Stimulated activated CD4-positive, alpha-beta T cell treated with anti-CD3 and anti-CD28 coated beads, TNF-alpha, amount 100 ng/mL, for 4 hours (primary cell): ENCODE measurements around the gene PROK1.
"Not testable (repeated sequence)": the region's sequence is repeated elsewhere in the genome, so short reads cannot be mapped to it uniquely, and the experiment has no call there.

ENCODE experiments used
- DNase-seq, 3 experiments: peaks; one replicate each; pipeline ENCODE4 v3.0.0-alpha.2; 2020; ENCODE audit warnings: low read depth in 3 of 3

PROK1 gene, protein sequence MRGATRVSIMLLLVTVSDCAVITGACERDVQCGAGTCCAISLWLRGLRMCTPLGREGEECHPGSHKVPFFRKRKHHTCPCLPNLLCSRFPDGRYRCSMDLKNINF

DNA sequence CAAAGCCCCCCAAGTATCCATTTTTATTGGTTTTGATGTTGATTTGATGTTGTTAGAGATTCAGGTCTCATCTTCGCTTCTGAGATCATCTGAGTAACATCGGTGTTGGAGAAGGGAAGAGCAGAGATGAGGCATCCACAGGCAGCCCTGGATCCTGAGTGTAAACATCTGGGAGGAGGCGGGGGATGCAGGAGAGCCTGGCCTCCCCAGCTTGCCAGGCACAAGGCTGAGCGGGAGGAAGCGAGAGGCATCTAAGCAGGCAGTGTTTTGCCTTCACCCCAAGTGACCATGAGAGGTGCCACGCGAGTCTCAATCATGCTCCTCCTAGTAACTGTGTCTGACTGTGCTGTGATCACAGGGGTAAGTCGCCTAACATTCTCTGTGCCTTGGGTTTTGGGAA is at the start of gene PROK1:
Gene PROK1 (plus strand): TSS at position 221 of the 400 bp plus-strand sequence. CDS start 68 bp downstream, at position 289.
- DNase-seq: no peak

DNA sequence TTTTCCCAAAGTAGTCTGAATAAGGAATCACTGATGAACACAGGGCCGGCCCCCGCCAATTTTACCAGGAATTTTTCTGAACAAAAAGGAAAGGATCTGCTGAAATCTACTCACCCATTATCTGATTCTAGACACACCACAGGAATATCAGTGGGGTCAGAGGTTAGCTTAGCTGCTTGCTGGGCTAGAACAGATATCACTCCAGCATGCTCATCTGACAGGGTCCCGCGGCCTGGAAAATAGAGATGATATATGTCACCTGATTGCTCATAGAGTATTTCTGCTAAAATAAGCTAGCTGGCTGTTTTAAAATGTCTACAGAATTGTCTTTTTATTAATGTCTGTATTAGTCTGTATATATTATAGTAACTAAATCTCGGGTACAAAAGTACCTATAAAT is 47.1 kb upstream of the PROK1 start:
- no peak for DNase-seq

DNA sequence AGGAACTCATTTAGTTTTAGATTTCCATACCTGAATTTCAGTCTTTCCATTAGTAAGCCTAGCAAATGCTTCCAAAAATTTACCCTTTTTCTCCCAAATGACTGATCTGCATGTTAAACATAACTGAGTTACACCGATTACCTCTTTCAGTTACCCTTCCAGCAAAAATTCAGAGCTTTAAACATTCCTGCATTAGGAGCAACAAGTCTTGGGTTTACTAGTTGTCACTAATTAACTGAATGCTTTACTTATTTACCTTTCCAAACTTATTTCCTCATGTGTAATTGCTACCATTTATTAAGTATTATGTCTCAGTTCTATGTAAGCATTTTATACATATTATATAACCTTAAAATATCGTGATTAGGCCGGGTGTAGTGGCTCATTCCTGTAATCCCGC is 46.5 kb upstream of the PROK1 start:
- no peak for DNase-seq

DNA sequence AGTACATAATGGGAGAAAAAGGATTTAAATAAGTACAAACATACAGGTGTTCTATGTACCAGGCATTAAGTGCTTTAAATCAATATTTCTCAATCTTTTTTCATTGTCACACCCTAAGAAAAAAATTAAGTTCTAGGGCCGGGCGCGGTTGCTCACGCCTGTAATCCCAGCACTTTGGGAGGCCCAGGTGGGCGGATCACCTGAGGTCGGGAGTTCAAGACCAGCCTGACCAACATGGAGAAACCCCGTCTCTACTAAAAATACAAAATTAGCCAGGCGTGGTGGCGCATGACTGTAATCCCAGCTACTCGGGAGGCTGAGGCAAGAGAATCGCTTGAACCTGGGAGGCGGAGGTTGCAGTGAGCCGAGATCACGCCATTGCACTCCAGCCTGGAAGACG is 44.5 kb upstream of the PROK1 start:
- not testable (repeated sequence) for DNase-seq

DNA sequence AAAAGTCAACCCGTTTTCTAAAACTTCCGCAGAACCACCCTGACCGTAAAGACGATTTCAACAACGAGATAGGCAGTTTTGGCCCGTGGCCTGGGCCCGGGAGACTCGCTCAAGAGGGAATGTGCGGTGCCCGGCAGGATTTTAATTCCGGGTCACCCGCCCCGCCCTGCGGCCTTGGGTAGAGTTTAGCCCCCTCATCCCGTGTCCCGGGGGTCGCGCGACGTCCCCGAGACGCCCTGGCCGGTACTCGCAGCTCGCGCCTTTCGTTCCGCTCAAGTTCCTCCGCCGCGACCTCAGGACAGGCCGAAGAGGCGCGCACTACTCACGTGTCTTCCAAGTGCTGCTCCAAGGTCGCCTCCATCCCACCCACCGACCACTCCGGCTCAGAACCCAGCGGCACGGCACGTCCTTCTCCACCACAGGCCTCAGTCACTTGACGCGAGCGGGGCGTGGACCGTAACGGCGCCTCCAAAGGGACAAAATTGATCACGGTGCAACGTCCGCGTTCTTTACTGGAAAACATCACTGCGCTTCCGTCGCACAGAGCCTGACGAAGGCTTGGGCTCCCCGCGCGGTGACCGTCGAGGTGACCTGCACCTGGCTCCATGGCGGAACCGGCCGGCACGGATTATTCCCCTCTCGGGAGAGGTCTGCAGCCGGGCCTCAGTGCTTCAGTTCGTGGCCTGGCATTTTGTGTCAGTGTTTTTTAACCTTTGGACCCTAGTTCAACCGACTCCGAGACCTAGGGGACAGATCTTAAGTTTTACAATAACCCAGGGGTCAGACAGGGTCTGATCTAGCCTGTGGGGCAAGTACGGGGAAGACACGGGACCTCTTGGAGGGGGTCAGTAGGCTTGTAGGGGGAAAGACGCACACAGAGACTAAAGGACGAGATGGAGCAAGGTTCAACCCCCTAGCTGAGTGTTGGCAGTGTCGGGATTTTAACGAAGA is 43.4 kb upstream of the PROK1 start, which contains the start of gene LAMTOR5:
Gene LAMTOR5 (minus strand): TSS at position 435 of the 951 bp plus-strand sequence. CDS start 74 bp downstream, at position 361.
- DNase-seq: peak; percentile 76 to 81 (median 79)

DNA sequence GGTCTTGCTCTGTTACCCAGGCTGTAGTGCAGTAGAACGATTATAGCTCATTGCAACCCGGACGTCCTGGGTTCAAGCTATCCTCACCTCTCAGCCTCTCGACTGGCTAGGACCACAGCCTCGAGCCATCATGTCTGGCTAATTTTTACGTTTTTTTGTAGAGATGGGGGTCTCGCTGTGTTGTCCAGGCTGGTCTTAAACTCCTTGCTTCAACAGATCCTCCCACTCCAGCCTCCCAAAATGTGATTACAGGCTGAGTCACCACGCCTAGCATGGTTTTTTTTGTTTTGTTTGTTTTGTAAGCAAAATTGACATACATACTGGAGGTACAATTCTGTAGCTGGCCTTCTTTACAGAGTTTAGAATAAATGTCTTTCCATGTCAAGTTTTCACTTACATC is 42.5 kb upstream of the PROK1 start:
- no peak for DNase-seq

DNA sequence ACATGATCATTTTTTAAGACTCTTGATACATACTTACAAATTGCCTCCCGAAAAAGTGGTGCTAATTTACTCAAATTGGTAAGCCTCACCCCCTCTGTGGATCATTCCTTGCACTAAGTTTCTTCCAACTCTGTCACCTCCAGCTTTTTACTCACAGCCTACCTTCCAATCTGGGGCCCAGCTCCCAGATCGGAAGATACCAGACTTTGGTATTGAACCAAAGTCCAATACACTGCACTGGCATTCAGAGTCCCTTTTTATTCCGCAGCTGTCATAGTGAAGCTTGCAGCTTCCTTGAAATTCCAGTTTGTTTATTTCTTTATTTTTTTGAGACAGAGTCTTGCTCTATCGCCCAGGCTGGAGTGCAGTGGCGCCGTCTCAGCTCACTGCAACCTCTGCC is 41.6 kb upstream of the PROK1 start:
- DNase-seq: no peak

DNA sequence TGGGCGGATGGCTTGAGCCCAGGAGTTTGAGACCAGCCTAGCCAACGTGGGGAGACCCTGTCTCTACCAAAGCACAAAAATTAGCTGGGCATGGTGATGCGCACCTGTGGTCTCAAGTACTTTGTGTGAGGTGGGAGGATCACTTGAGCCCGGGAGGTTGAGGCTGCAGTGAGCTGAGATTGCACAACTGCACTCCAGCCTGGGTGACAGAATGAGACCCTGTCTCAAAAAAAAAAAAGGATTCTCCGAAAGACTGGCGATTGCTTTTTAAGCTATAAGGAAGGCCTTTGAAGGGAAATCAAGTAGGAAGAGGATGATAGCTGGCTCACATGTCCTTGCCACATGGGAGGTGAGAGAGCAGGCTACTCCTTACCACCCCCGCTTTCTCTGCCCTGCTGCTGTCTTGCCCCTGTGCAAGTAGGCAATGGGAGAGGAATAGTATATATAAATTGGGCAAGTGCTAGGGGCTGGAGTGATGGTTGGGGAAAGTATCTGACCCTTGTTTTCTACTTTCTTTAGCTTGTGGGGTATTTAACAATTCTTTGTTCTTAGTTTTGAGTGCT is 39.7 kb upstream of the PROK1 start:
- DNase-seq: no peak

DNA sequence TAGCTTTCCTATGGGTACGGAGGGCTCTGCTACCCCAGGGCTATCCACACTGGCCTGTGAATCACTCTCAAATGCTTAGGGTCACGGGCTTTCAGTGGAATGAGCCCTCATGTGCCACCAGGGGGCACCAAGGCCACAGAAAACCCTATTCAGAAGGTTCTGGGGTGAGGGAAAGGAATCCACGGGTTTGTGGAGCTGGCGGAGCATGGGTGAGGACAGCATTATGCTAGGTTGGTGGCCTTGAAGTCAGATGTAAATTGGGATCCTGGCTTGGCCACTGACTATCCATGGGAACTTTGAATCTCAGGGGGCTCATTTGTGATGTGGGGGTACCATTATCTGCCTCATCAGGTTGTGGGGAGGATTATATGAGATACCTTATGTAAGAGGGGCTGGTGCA is 38.4 kb upstream of the PROK1 start:
- peak; percentile 29 to 39 (median 32) for DNase-seq

DNA sequence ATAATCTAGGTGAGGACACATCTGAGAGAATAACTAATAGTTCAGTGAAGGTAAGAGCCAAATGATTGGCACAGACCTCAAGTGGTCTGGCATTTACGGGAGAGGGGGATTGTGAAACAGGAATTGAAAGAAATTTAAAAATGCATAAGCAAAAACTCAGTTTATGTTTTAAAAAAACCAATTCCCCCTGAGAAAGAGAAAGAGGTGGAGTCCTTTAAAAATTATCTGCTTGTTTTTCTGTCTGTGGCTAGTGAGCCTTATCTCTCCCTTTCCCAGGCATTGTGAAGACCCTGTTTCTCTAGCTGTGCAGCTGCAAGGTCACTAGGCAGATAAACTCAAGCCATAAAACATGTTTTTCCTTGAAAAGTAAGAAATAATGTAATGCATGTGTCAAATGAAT is 37.9 kb upstream of the PROK1 start:
- not testable (repeated sequence) for DNase-seq

DNA sequence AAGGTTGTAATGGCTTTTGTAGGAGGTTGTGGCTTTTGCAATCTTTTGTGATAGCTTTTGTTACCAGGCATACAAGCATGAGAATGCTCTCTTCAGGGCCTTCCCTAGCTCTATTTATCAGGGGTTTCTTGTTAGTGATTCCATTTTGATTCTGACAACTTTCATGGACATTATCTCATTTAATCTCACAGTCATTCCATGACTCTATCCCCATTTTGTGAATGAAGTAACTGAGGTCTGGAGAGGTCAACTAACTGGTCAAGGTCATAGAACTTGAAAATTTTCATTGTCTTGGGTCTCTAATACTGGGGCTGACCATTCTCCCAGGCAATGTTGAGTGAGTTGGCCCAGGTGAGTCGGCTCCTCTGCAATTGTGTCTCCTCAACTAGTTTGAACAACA is 32.2 kb upstream of the PROK1 start:
- no peak for DNase-seq

DNA sequence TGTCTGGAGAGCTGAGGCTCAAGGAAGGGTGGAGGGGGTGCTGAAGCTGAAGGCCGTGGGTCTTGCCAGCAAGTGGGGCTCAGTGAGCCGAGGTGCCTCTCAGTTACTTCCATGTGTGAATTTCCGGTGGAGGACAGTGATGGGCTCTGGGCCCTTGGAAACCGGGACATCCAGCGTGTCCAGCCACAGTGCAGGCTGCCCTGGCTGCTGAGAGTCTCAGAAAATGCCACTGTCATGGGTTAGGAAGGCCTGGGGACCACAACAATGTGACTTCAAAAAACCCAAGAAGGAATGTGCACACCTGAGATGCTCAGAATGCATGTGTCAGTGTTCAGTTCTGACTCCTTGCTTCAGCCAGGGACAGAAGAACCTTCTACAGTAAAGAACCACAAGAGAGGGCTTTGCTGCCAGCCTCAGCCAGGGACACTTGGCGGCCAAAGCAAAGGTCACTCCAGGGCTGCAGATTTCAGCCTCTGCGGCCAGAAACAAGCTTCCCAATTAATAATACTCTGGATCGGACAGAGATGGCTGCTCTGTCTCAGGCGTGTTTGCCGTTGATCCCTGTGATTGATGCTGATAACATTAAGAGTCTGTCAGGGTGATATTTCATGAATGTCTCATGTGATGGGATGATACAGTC is 30.8 kb upstream of the PROK1 start:
- DNase-seq: no peak

DNA sequence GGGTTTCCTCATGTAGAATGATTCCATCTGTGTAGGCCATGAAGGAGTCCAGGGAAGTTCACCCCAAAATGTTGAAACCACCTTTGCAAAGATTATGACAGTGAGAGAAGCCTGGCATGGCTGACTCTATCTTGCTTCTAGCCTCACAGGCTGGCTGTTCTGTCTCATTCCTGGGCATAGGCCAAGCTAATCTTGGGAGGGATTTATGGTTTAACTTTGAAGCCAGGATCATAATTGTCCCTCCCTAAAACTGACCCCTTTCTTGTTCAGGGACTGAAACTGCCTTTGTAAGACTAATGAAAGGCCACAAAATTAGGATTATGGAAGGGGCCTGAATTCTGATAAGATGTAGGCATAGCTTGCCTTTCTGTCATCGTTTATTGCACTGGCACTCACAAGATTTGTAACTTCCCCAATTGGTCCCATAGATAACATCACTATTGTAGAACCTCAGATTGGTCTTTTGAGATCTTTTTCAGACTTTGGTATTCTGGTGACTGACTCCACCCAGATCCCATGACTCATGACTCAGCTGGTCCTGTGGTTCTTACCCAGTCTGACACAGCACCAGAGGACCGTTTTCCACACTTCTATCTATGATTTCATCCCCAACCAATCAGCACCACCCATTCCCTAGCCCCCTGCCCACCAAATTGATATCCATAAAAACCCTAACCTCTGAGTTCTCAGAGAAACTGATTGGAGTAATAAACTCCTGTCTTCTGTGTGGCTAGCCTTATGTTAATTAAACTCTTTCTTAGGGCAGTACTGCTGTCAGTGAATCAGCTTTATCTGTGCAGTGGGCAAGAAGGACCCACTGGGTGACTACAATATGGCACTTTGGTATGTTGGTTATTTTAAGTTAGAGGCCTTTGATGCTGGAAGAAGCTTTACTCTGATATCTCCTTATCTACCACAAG is 29.8 kb upstream of the PROK1 start:
- DNase-seq: no peak

DNA sequence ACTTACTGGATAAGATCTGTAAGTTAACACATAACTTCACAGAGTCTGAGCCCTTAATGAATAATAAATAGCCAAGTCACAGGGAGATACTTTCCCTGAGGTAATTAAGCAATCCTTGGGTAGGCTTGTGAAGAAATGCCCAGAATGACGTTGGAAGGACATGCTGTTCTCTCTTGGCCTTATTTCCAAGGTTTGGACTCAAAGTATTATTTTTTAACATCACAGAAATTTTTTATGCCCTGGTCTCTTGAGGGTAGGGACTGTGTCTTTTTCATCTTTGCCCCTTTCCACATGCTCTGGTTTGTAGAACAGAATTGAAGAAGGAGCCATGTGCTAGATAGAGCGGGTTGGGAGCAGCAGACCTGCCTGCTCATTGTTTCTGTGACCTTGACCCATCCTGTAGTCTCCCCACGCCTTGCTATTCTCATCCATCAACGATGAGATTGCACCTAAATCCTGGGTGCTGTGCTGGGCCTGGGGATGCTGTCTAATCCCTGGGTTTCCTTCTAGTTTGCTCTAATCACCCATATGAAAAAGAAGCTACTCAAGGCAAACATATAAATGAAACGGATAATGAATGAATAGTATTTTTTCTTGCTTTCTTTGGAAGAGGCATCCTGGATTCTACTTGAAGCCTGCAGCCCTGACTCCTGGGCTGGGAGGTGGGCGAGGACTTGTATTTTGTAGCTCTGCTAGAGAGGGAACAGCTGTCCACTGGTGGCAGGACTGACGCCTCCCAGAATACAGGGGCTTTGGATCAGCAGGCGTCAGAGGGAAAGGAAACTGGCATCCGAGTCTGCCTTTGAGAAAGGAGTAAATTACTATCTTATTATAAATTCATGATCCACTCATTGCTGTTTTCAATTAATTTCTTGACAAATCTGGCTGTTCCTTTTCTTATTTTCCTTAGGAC is 26.0 kb upstream of the PROK1 start:
- no peak for DNase-seq

DNA sequence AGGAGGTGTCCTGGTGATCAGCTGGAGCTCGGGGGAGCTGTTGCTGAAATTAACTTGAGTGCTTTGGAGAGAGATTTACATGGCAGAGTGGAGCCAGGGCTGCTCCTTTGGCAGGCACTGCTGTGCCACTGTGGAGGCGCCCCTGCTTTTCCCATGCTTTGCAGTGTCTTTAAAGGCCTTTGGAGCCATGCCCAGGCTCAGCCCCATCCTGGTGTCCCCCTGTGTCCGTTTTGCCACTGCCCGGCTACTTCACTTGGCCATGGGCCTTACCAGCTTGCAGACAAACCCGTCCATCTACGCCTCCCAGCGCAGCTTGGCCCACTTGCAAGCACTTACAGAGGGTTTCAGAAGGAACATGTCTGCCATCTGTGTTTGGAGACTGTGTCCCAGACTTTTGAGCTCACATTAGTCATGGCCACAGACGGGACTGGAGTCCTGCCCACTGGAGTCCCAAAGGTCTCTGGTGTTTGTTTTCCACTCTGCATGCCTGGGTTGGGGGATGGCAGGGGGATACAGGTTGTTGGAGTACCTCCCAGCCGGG is 25.3 kb upstream of the PROK1 start:
- DNase-seq: no peak

DNA sequence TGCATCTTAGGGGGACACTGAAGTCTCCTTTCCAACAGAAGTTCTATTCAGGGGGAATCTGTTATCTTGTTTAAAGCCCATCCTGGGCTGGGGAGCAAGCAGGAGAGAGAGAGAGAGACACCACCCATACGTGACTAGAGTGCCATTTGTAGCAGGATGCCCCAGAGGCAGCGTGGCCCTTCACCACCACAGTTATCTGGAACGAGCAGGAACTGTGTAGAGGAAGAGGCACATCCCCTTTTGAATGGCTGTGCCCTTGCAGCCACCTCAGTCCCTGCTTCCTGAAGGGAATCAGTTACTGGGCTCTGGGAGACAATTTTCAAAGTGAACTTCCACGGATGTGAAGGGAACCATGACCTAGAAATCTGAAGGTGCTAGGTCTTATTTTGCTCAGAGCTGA is 24.1 kb upstream of the PROK1 start:
- DNase-seq: no peak

DNA sequence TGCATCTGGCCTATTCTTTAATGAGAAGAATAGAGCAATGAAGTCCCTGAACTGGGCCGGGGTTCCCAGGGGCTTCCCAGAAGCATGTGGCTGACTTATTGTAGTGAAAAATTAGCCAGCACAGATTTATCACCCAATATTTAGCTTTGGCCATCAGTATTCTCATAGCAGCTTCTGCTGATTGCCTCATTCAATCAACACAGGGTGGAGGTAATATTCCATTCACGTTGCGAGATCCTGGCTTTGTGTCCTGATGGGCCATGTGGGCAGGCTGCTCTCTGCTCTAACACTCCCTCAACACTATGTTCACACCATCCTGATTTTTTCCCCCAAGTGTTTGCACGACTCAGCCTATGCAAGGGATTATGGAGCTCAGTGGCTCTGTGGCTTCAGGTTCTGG is 22.0 kb upstream of the PROK1 start:
- DNase-seq: no peak

DNA sequence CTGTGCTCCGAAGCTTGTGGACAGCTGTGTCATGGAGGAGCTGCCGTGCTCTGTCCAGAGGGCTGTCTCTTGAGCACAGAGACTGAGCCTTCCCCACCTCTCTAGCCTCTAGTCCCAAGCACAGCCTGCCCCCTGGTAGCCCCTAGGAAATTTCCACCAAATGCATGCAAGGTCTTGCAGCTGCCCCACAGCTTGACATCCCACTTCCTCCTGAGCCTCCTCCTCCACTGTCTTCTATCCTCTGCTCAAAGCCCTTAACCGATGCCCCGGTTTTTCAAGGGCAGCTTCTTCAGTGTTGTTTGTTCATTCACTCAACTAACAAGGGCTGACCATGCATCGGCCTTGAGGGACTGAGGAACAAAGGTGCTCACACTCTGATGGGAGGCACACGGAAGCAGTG is 20.6 kb upstream of the PROK1 start:
- no peak for DNase-seq

DNA sequence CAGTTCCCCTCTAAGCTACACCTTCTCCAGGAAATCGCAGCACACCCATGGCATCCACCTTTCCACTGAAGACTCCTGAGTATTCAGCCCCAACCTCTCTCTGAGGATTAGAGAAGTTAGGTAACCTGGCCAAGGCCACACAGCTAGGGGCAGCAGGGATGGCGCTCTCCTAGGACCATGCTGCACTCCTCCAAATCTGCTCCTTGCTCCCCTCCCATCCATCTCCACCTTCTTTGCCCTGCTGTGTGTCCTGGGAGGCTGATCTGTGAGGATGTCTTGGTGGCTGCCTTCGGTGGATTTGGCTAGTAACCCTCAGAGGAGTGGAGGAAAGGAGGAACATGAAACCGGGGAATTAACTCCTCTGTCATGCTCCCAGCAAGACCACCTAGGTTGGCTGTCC is 20.0 kb upstream of the PROK1 start:
- DNase-seq: no peak

DNA sequence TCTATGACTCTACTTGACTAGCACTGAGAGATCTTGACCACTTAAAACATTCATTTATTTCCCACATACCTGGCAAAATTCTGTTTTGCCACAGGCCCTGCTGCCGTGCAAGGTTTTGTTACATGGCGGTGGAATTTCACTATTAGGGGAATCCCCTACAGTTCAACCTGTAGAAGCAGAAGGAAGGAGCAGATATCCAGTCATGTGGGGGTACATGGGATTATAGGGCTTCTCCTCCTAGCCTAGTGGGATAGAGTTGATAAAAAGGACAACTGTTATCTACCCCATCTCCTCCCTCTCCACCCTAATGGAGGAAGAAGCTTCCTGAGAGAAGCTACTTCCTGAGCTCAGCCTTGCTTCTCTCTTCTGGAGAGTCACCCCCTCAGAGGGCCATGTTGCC is 17.7 kb upstream of the PROK1 start:
- DNase-seq: no peak
